HG03457 (cell line): Measurements from ENCODE around the gene SEMA4D.
A peak's percentile ranks its signal among the peaks of the same experiment; 100 is the strongest.
"Not testable (repeated sequence)": the region's sequence is repeated elsewhere in the genome, so short reads cannot be mapped to it uniquely, and the experiment has no call there.

Experiments
- ATAC-seq: cut with Tn5 transposase; IDR thresholded peaks from one replicate; pipeline ENCODE4 v1.9.1; 2021; ENCODE audit warnings: moderate number of reproducible peaks; ENCODE audit not compliant: unreplicated experiment

The SEMA4D gene

DNA sequence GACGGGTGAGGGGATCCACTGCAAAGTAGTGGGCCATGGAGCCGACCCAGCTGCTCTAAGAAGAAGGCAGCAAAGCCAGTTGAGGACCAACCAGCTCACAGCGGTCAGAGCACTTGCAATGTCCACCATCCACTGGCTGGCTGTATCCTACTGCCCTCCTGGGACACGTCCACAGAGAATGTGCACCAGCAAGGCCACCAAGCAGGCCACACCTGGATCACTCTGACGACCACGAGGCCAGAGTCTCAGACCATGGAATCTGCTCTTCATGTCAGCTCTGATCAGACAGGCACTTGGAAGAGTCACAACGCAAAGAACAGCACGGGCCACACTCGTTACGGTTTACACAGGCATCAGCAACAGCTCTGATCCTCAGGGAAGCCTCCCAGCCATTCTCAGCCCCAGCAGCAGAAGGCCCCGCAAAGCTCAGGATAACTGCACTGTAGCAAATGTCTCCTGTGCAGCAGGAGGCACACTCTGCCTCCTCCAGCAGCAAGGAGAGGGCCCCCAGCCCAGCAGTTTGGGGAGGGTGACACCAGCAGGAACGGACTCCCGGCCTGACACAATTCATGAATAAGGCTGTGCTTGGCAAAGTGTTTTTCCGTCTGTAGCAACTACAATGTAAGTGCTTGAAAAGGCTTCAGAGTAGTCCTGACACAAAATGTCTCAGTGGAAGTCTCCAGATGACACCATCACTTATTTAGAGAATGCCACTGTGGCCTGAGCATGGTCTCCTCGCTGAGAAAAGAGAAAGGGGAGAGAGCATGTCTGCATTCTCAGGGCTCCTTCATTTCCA, 15.7 kb downstream of the SEMA4D start:
- no peak for ATAC-seq

DNA sequence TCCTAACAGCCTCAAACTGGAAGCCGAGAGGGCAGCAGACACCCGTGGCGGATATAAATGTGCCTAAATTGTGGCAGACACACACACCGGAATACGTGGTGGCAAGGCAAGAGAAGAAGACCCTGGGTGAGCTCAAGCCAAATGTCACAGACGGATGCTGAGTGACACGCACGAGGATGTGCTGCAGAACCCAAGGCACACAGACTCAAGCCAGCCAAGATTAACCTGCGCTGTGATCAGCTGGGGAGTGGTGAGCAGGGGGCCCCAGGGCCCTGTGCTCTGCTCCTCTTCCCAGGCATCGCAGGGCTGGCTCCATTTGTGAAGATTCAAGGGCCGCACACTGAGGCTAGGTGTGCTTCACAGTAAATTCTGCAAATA, 16.4 kb downstream of the SEMA4D start:
- no peak for ATAC-seq

DNA sequence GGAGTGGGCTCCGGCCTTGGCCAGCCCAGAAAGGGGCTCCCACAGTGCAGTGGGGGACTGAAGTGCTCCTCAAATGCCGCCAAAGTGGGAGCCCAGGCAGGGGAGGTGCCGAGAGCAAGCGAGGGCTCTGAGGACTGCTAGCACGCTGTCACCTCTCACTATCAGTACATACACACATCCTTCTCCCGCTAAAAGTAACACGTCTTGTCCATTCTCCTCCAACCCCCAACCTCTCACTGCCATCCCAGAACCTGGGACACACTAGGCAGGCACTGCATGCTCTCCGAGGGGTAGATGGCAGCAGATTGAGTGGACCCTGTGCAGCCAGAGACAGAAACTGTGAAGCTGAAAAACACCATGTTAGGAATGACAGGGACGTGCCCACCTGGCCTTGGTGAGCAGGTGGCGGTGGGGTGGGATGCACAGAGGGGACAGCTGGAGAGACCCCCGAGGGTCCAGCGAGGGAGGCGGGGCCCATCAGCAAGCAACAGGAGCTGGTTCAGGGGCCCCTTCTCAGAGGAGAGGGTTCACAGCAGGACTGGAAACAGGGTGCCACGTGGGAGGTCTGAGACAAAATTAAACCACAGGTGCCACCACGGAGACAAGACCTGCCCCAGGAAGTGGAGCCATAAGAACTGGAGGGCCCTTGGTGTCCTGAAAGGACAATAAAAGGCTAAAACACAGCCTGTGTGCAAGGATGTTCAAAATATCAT, 16.9 kb downstream of the SEMA4D start:
- no peak for ATAC-seq

DNA sequence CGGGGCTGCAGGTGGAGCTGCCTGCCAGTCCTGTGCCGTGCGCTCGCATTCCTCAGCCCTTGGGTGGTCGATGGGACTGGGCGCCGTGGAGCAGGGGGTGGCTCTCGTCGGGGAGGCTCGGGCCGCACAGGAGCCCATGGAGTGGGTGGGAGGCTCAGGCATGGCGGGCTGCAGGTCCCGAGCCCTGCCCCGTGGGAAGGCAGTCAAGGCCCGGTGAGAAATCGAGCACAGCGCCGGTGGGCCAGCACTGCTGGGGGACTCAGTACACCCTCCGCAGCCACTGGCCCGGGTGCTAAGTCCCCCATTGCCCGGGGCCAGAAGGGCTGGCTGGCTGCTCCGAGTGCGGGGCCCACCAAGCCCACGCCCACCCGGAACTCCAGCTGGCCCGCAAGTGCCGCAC, 17.5 kb downstream of the SEMA4D start:
- ATAC-seq = not testable (repeated sequence)

DNA sequence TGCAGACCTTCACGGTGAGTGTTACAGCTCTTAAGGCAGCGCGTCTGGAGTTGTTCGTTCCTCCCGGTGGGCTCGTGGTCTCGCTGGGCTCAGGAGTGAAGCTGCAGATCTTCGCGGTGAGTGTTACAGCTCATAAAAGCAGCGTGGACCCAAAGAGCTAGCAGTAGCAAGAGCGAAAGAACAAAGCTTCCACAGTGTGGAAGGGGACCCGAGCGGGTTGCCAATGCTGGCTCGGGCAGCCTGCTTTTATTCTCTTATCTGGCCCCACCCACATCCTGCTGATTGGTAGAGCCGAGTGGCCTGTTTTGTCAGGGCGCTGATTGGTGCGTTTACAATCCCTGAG, 18.3 kb downstream of the SEMA4D start:
- ATAC-seq = not testable (repeated sequence)

DNA sequence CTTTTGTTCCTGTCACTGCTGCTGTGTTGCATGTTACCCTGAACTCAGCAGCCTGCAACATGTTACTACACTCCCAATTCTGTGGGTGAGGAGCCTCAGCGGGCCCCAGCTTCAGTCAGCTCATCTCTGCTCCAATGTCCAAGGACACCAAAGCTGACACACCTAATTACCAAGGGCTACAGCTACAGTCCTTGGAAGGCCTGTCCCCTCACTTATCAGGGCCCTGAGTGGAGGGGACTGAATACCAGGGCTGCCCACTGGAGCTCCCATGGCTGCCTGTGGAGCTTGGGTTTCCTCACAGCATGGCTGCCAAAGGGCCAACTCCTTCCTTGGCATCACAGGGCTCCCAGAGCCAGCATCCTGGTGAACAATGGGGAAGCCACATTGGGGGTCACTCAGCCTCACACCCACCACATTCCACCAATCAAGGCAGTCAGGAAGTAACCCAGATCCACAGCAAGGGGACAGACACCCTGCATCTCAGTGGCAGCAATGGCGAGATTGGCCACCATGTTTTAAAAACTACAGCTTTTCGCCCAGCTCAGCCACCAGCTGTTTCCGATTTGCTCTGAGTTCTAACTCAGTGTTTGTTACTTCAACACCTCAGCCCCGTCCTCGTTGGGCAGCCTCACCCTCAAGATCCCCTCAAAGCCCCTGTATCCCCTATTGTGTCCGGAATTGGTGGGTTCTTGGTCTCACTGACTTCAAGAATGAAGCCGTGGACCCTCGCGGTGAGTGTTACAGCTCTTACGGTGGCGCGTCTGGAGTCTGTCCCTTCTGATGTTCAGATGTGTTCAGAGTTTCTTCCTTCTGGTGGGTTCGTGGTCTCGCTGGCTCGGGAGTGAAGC, 18.9 kb downstream of the SEMA4D start:
- no peak for ATAC-seq

DNA sequence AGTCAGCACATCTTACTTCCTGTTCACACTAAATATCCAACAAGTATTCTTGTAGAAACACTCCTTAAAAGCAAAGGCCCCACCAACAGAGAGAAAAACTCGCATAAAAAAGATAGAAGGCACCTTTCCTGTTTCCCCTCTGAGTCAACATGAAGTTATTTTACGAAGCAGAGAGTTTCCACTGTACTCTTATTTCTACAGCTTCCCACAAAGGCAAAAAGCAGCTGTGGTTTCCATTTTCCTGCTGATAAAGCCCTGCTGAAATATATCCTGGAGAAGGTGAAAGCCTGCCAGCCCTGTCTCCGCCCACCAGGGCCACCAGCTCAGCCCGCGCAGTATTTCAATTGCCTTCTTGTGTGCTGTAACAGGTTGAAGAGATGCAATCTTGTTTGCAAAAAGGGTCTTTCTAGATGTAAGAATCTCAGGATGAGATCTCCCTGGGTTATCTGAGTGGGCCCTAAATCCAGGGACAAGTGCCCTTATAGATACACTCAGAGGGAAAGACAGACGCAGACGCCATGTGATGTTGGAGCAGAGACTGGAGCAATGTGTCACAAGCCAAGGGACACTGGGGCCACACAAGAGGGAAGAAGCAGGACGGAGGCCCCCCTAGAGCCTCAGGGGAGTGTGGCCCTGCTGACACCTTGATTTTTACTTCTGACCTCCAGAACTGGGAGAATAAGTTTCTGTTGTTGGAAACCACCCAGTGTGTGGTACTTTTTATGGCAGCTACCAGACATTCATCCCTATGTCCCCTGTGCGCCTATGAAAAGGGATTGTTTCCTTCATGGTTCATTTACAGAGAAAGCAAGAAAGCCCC, 19.9 kb downstream of the SEMA4D start:
- ATAC-seq = no peak

DNA sequence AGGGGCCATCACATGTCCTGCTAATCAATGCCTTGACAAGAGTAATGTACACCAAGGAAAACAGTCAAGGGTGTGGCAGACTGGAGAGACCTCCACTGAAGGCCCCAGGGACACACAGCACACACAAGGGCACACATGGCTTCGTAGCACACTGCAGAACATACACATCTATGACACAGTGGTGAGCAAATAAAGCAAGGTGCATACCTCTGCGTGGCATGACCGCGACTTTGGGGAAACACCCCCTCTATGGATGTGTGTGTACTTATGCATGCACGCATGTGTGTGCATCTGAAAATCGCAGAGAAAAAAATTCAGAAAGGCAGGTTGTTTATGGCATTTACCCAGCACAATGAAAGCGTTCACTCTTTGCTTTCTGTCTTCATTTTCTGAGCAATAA, 20.5 kb downstream of the SEMA4D start:
- ATAC-seq = no peak

DNA sequence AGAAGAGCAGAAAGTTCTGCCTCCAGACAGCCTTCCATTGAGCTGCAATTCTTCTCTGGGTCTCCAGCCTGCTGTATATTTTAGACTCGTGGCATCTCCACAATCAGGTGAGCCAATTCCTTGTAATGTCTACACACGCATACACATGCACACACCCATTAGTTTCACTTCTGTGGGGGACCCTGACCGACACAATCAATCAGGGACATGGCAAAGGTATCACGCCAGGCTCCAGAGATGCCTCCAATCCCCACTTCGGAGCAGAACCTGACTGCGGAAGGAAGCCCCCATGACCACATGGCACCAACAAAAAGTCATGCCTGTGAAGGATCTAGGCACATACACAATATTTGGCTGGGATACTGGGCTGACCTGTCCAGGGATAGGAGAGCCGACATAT, 21.4 kb downstream of the SEMA4D start:
- no peak for ATAC-seq

DNA sequence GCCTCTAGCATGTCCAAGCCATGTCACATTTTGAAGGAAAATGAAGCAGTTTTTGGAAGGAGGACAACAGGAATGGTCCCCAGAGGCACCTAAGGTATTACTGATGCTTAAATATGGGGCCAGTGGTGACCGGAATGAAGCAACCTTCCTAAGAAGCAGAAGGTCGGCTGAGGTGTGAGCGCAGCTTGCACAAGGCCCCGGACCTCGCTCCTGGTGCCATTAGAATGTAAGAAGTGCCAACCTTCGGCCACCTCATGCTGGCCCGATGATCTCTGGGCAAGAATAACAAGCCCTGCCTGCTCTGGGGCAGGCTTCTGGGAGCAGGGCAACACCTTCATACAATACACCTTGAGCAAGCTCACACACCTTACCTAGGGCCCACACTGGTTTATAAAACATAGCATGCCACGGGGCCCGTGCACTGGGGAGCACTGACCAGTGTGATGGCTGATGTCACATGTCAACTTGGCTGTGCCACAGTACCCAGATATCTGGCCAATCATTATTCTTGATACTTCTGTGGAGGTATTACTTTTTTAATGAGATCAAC, 21.9 kb downstream of the SEMA4D start:
- no peak for ATAC-seq

DNA sequence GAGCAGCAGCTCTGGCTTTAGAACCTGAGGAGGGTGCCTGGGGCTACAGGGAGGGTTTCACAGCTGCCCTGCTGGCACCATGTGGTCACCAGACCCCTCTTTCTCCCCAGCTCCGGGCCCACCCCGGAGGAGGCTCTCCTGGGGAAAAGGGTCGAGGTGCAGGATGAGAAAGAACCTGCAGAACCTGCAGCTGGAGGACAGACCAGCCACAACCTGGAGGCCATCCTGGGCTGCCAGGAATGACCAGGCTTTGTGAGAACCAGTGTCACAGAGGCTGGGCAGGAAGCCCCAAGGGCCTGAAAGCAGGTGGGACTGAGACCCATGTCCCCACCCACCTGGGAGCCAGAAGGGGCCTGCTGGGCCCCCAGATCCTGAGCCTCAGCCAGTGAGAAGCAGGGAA, 23.0 kb downstream of the SEMA4D start:
- ATAC-seq = no peak

DNA sequence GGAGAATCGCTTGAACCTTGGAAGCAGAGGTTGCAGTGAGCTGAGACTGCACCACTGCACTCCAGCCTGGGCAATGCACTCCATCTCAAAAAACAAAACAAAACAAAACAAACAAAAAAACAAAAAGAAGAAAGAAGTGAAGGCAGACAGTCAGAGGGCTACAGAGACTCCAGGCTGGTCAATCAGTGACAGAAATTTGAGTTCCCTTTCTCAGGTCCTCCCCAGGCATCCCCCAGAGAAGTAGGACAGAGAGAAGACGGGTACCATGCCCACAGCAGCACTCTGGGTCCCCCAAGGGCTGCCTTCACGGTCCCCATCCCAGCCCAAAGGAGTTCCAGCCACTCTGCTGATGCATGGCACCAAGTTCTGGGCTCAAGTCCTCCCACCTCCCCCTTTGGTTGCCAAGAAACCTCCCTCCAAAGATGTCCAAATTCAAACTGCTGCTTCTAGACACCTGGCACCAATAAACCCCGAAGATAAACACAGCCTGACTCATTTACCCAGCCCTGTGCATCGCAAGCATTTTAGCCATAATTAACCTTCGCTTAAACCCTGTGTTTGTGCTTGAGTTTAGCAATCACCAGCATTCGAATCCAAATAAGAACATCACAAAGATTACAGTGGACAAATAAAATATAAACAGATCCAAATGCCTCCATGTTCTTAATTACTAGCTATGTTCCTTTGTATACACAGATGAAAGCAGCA, 24.0 kb downstream of the SEMA4D start:
- peak; percentile 43 for ATAC-seq

DNA sequence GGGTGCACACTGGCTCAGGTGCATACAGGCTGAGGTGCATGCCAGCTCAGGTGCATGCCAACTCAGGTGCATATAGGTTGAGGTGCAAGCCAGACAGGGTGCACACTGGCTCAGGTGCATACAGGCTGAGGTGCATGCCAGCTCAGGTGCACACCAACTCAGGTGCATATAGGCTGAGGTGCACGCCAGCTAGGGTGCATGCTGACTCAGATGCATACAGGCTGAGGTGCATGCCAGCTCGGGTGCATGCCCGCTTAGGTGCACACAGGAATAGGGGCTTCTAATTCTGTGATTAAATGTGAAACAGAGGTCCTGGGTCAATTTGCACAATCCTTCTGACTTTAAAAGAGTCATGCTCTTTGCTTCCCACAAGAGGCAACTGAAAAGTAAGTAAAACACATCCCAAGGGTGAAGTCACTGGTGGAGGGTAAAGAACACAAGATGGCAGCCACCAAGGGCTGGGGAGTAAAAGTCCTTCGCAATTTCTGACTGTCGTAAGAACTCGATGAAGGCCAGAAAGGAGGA, 26.1 kb downstream of the SEMA4D start:
- ATAC-seq = not testable (repeated sequence)

DNA sequence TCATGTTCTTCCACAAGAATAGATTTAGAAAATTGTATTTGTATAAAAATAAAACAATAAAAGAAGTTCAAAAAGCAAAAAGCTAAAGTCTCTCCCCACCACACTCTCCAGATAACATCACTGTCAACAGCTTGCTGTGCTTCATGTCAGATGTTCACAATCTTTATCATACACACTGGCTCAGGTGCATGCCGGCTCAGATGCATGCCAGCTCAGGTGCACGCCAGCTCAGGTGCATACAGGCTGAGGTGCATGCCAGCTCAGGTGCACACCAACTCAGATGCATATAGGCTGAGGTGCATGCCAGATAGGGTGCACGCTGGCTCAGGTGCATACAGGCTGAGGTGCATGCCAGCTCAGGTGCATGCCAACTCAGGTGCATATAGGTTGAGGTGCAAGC, 26.5 kb downstream of the SEMA4D start:
- no peak for ATAC-seq

DNA sequence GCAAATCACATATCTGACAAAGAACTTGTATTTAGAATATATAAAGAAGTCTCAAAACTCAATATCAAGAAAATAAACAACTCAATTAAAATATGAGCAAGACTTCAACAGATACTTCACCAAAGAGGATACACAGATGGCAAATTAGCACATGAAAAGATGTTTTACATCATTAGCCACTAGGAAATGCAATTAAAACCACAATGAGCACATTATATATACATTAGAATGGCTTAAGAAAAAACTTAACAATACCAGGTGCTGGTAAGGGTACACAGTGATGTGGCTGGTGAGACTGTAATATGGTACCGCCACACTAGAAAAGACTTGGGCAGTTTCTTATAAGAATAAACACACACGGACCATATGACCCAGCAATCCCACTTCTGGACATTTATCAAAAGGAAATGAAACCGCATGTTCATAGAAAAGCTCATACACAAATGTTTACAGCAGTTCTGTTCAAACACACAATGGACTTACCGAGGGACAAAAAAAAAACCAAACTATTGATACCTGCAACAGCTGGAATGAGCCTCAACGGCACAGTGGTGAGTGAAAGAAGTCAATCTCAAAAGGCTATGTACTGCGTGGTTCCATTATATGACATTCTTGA, 27.6 kb downstream of the SEMA4D start:
- no peak for ATAC-seq

DNA sequence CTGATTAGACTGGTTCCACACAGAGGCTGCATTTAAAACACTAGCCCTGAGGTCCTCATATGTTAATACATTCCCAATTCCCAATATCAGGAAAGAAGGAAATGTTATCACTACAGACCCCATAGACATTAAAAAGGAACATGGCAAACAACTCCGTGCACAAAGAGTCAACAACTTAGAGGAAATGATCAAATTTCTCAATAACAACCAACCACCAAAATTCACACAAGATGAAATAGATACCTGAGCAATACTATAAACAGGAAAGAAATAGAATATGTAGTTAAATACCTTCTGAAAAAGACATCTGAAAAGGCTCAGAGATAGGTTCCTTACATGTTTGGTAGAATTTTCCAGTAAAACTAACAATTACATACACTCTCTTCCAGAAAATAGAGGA, 28.9 kb downstream of the SEMA4D start:
- ATAC-seq = no peak

DNA sequence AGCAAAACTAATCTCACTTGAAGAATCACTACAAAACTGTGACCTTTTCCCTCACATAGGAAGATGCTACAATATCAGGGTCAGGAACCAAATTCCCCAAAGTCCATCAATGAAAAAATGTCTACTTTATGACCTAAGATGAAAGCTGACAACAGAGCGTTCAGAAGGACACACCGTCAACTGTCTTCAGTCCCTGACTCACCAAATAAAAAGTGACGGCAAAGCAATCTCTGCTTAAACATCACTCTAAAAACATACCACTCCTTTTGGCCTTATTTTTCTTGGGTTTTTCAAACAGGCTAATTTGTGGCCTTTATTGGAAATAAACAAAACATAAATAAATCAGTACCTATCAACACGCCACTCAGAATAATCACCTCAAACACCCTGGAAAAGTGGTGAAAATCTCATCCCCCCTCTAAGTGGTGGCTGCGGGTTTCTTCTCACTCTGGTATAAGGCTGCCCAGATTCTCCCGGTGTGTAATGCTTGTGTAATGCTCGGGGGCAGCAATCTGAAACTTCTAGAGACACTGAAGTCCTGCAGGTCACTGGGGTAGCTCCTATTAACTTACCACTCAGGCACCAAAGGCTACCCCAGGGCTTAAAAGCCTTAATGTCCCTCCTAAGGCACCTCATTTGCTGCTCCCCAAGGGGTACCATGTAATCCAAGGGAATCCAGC, 29.5 kb downstream of the SEMA4D start:
- ATAC-seq = no peak

DNA sequence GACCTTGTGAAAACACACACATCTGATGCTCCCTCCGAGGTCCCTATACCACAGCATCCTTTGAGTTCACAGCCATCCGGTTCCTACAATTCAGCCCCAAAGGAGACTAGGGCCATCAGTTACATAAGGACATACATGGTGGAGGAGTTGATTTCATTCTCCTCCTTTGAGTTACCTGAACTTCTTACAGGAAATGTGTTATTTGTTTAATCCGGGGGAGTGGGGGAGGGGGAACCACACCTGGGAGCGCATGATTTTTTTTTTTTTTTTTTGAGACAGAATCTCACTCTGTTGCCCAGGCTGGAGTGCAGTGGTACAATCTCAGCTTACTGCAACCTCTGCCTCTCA, 30.7 kb downstream of the SEMA4D start:
- no peak for ATAC-seq
